ENCODE measurements around the gene MEMO1.
"Not testable (repeated sequence)": the region's sequence is repeated elsewhere in the genome, so short reads cannot be mapped to it uniquely, and the experiment has no call there.

MEMO1 gene

DNA sequence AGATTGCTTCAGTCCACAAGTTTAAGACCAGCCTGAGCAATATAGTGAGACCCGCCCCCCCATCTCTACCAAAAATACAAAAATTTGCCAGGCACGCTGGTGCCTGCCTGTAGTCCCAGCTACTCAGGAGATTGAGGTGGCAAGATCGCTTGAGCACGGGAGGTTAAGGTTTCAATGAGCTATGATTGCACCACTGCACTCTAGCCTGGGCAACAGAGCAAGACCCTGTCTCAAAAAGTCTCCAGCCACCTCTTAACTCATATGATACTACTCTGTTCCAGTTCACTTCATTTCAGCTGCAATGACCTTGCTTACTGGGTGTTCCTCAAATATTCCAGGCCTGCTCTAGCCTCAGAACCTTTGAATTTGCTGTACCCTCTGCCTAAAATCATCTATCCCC lies 11.4 kb downstream of the MEMO1 start:
- no peak for FAIRE-seq
- no peak for DNase-seq (ENCODE audit: insufficient read length, low spot score)

DNA sequence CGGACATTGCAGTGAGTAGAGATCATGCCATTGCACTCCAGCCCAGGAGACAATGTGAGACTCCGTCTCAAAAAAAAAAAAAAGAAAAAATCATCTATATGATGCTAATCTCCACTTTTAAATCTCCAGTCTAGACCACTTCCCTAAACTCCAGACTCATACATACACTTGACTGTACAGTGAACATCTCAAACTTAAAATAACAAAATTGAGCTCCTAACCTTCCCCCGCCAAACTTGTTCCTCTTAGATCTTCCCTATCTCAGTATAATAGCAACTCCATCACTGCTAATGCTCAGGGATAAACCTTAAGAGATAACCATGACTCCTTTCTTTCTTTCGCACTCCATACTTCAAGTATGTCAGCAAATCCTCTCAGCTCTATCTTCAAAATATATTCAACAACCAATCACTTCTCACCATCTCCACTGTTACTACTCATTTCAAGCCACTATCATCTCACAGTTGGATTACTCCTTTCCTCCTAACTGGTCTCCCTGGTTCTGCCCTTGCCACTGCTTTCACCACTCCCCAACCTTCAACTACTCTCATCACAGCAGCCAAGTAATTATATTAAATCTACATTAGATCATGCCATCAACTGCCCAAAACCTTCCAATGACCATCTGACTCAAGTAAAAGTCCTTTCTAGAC lies 12.0 kb downstream of the MEMO1 start:
- FAIRE-seq = no peak

DNA sequence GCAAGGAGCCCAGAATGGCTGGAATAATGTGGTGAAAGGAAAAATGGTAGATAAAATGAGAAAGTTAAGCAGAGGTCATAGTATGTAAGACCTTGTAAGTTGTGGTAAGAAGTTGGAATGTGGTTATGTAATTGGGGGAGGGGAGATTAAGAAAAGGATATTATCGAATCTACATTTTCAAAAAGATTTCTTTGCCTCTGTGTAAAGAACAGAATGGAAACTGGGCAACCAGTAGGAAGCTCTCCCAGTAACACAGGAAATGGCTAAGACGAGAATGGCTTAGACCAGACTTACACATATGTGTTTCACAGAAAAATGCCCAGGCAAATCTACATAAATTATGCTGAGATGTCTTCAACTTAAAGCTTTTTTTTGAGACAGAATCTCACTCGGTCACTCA lies 13.2 kb downstream of the MEMO1 start:
- FAIRE-seq (peak; percentile 49), DNase-seq (ENCODE audit: insufficient read length, low spot score) (no peak)

More for the DNA sequence above, 12.0 kb downstream of the MEMO1 start:
- DNase-seq (ENCODE audit: insufficient read length, low spot score) = no peak

DNA sequence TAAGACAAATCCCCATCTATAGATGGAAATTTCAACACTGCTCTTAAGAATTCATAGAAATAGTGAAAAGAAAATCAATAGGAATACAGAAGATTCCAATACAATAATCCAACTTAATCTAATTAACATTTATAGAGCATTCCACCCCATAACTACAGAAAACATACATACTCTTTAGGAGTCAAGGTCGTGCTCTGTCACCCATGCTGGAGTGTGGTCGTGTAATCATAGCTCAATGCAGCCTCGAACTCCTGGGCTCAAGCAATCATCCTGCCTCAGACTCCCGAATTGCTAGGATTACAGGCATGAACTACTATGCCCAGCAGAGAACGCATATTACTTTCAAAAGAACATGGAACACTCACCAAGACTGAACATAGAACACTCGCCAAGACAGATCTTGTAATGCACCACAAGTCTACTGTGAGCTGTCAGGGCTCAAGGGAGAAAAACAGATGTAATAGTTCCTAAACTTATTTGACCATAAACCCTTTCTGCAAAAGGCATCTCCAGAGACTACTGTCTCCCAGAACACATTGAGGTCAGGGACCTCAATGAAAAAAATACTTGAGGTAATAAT lies 14.1 kb downstream of the MEMO1 start:
- peak; percentile 57 for FAIRE-seq

DNA sequence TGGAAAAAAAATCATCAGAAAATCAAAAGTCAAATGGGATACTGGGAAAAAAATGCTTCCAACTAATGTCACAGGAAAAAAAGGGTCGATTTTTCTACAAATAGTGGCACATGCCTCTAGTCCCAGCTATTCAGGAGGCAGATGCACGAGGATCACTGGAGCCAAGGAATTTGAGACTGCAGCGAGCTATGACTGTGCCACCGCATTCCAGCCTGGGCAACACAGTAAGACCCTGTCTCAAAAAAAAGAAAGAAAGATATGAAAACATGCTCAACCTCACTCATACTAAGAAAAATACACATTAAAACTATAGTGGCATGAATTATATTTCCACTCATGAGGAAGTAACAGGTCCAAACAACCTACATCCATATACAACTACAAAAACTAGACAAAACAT lies 17.9 kb downstream of the MEMO1 start:
- FAIRE-seq = no peak
- no peak for DNase-seq (ENCODE audit: insufficient read length, low spot score)

More for the DNA sequence above, 14.1 kb downstream of the MEMO1 start:
- no peak for DNase-seq (ENCODE audit: insufficient read length, low spot score)

DNA sequence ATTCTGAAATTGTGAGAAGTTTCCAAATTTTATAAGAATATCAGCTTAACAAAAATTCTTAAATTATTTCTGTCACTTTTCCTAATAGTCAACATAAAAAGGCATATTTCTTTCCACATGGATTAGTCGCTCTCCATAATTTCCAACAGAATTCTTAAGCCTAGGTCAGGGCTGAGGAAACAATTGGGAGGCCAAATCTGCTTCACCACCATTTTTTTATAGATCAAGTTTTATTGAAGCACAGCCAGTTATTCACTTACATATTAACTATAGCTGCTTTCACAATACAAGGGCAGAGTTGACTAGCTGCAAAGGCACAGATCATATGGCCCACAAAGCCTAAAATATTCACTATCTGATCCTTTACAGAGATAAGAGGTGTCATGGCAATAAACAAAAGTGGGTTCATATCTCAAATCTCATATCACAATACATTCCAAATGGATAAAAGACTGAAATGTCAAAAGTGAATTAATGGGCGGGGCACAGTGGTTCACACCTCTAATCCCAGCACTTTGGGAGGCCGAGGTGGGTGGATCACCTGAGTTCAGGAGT lies 18.7 kb downstream of the MEMO1 start:
- DNase-seq (ENCODE audit: insufficient read length, low spot score) (no peak), FAIRE-seq (no peak)

DNA sequence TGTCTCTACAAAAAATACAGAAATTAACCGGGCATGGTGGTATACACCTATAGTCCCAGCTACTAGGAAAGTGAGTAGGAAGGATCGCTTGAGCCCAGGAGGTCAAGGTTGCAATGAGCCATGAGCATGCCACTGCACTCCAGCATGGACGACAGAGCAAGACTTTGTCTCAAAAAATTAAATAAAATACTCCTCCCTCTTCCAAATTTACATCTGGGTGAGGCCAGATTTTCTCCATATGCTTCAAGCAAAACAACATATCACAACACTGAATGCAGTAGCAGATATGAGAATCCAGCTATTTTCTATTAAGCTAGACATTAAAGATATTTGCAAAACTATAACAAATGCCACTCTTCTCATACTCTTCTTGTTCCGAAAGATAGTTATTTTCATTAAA lies 20.9 kb downstream of the MEMO1 start:
- FAIRE-seq = no peak

DNA sequence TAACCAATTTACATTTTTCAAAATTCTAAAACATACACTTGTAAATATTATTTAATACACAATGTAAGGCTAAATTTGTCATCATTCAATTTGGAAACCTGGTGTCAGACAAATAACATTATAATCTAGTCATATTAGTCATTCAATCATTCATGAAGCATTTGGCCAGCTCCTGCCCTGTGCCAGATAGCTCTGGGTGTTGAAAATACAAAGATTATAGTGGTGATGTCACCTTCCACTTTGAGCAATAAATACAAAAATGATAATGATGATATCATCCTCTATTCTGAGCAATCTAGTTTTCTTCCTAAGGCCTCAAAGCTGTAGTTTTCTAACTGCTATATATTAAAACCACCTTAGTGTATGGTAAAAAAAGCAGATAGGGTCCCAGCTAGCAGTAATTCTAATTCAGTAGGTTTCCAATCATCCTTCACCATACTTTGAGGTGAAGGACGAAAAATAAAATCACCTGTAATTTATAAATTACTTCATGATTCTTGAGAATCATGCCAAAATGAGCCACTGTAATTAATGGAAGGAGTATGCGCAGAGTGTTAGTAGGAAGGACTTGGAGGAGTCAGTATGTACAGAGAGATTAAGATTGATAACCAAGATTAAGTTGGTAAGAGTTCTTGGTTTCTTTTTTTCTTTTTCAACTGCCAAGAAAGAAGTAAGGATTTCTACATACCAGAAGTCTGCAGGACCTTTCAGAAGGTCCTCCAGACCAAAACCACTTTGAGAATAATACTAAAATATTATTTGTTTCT lies 23.2 kb downstream of the MEMO1 start:
- no peak for DNase-seq (ENCODE audit: insufficient read length, low spot score)
- FAIRE-seq = no peak

More for the DNA sequence above, 20.9 kb downstream of the MEMO1 start:
- DNase-seq (ENCODE audit: insufficient read length, low spot score) = no peak

DNA sequence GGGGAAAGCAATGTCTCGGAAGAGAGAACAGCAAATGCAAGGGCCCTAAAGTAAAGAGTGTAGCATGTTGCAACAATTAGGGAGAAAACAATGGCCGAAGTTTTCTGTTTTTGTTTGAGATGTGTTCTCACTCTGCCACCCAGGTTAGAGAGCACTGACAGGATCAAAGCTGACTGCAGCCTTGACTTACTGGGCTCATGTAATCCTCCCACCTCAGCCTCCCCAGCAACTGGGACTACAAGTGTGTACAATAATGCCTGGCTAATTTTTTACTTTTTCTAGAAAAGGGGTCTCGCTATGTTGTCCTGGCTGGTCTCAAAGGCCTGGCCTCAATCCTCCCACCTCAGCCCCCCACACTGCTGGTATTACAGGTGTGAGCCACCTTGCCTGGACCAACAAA lies 23.9 kb downstream of the MEMO1 start:
- DNase-seq (ENCODE audit: insufficient read length, low spot score) = no peak
- no peak for FAIRE-seq

DNA sequence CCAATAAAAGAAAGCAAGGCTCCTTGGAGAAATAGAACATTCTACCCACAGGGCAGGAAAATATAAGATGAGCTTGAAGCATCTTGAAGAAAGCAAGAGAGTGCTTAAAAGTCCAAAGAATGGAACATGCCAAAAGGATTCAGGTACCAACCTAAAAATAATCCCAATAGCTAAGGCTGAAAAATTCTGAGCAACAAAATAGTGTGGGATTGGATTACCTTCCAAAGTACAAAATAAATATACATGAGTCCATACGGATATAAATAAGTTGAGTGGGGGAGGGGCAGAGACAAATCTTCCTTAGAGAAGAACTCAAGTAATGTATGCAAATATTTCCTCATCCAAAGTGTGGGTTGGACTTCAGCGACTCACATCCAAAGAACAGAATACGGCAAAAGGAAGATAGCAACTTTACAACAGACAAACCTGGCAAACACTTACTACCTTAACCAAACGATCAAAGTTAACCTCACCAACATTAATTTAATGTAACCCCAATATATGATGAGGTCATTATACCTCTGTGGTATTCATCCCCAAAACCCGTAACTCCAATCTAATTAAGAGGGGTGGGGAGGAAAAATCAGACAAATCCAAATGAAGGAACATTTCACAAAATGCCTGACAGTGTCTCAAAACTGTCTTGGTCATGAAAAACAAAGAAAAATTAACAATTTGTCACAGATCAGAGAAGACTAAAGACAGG lies 26.9 kb downstream of the MEMO1 start:
- FAIRE-seq (no peak), DNase-seq (ENCODE audit: insufficient read length, low spot score) (no peak)

DNA sequence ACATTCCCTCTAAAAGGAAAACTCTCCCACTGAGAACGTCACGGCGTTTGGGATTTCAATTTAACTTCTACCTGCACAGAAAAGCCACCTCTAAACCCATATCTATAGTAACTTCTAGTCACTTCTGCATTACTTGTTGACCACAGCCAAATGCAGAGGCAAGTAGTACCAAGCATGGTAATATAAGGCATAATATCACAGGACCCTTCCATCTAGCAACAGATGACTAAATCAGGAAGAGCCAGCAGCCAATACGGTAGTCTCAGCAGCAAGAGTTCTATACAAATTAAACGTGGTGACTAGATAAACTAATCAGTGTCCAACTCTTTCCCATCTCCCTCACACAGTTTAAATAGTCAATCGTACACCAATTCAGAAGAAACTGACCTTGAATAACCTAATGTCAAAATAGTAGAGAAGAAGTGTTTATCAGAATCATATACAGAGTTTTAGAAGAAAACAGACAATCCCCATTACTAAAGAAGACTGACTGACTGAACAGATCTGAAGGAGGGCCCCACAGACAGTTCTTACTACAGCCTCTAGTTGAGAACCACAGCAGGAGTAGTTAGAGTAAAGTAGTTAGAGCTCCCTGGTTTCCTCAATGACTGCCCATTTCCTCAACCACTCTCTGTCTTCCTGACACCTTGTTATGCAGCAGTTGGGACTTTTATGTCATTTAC lies 30.0 kb downstream of the MEMO1 start:
- DNase-seq (ENCODE audit: insufficient read length, low spot score) = peak; percentile 46
- peak; percentile 94 for FAIRE-seq

DNA sequence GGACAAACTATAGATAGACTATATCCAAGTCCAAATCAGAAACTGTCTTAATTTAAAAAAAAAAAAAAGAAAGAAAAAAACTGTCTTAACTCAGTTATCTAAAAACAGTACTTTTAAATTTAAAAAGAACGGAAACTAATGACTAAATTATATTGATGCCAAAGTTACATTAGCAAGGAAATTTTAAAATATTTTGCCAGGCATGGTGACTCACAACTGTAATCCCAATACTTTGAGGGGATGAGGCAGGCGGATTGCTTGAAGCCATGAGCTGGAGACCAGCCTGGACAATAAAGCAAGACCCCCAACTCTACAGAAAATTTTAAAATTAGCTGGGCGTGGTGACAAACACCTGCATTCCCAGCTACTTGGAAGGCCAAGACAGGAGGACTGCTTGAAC lies 30.9 kb downstream of the MEMO1 start:
- DNase-seq (ENCODE audit: insufficient read length, low spot score) (no peak), FAIRE-seq (peak; percentile 26)

DNA sequence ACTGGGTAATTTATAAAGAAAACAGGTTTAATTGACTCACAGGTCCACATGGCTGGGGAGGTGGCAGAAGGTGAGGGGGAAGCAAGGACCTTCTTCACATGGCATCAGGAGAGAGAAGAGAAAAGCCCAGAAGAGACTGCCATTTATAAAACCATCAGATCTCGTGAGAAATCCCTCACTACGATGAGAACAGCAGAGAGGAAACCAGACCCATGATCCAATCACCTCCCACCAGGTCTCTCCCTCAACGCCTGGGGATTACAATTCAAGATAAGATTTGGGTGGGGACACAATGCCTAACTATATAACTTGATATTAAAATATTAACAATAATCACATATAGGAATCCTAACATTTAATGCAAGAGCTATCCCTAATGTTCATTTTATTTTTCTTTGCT lies 31.8 kb downstream of the MEMO1 start:
- DNase-seq (ENCODE audit: insufficient read length, low spot score) (no peak), FAIRE-seq (no peak)

DNA sequence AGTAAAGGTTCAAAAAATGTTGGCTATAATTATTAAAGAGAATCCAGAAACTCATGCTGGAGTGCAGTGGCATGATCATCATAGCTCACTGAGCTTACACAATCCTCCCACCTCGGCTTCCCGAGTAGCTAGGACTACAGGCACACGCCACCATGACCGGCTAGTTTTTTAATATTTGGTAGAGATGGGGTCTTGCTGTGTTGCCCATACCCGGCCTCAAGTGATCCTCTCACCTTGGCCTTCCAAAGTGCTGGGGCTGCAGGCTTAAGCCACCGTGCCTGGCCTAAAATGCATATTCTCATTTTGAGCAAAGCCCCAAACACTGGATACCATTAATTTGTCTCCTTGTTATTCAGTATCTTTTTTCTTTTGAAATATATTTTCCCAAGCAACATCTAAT lies 32.4 kb downstream of the MEMO1 start:
- FAIRE-seq = peak; percentile 56

DNA sequence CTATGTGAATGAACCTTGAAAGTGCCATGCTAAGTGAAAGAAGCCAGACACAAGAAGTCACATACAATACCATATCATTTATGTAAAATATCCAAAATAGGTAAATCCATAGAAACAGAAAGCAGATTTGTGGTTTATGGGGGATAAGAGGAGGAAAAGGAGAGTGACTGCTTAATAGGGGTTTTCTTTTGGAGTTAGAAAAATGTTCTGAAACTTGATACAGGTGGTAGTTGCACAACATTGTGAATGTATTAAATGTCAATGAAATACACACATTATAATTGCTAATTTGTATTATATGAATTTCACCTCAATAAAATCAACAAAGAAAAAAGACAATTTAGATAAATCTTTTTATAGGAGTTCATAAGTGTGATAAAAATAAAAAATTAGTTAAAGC lies 37.1 kb downstream of the MEMO1 start:
- DNase-seq (ENCODE audit: insufficient read length, low spot score) (no peak), FAIRE-seq (peak; percentile 78)

More for the DNA sequence above, 32.4 kb downstream of the MEMO1 start:
- DNase-seq (ENCODE audit: insufficient read length, low spot score) = no peak

DNA sequence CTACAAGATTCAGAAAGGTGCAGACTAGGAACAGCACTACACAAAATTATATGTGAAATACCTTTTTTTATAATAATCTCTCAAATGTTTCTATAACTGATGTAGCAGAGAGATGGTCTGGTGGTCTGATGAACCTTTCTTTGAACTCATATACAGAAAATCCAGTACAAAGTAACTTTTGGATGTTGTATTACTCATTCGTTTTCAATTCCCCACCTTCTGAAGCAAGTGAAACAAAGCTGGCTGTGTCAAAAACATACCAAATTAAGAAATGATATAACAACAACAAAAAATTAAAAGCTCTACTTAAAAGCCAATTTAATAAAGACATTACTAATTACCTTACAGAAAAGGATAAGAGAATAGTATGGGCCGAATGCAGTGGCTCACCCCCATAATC lies 38.7 kb downstream of the MEMO1 start:
- peak; percentile 60 for FAIRE-seq
- DNase-seq (ENCODE audit: insufficient read length, low spot score) = no peak

DNA sequence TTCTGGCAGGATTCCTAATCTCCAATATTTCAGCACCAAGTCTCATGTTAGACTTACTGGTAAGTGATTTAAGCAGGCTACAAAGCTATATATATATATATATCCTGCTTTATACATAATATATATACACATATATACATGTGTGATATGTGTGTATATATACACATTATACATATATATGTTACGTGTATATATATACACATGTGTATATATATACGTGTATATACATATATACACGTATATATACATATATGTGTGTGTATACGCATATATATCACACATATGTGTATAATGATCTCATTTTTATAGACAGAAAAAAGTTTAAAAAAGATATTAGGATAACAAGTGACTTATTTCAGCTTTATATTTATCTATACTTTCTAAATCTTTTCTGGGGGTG lies 41.6 kb downstream of the MEMO1 start:
- FAIRE-seq = no peak

DNA sequence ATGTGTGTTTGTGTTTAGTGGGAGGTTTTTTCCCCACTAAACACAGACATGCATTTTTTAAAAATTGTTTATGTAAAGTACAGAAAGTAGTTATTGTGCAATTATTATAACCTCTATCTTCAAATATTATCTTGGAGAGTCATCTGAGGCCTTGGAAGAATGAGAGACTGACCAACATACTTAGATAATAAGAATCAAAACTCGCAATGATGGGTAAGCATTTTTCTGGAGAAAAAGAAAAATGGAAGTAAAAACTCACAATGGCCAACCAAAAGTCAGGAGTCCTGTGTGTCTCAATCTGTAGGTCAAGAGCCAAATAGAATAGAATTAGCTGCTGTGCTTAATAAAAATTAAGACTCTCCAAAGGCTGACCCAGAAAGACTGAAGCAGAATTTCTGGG lies 43.0 kb downstream of the MEMO1 start:
- FAIRE-seq (no peak), DNase-seq (ENCODE audit: insufficient read length, low spot score) (no peak)

More for the DNA sequence above, 41.6 kb downstream of the MEMO1 start:
- no peak for DNase-seq (ENCODE audit: insufficient read length, low spot score)

DNA sequence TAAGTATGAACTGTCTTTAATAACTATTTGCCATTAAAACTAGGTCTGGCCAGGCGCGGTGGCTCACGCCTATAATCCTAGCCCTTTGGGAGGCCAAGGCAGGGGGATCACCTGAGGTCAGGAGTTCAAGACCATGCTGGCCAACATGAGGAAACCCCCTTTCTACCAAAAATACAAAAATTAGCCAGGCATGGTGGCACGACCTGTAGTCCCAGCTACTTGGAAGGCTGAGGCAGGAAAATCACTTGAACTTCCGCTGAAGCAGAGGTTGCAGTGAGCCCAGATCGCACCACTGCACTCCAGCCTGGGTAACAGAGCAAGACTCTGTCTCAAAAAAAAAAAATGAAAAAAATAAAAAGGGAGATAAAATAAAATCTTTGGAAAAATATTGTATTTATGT lies 44.4 kb downstream of the MEMO1 start:
- FAIRE-seq = not testable (repeated sequence)

DNA sequence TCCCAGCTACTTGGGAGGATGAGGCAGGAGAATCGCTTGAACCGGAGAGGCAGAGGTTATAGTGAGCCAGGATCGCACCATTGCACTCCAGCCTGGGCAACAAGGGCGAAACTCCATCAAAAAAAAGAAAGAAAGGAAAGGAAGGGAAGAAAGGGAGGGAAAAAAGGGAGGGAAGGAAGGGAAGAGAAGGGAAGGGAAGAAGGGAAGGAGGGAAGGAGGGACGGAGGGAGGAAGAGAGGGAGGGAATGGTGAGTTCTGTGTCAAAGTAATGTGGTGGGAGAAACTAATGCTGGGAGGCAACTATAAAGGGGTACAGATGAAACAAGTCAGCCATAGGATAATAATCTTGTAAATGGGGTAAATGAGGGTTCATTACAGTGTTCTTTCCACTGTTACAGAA lies 45.7 kb downstream of the MEMO1 start:
- FAIRE-seq (no peak), DNase-seq (ENCODE audit: insufficient read length, low spot score) (no peak)

More for the DNA sequence above, 44.4 kb downstream of the MEMO1 start:
- not testable (repeated sequence) for DNase-seq (ENCODE audit: insufficient read length, low spot score)

All from GM19239 (cell line).